ENCODE results near the gene ACACA.
"Not testable (repeated sequence)": the region's sequence is repeated elsewhere in the genome, so short reads cannot be mapped to it uniquely, and the experiment has no call there.

The ACACA gene

DNA sequence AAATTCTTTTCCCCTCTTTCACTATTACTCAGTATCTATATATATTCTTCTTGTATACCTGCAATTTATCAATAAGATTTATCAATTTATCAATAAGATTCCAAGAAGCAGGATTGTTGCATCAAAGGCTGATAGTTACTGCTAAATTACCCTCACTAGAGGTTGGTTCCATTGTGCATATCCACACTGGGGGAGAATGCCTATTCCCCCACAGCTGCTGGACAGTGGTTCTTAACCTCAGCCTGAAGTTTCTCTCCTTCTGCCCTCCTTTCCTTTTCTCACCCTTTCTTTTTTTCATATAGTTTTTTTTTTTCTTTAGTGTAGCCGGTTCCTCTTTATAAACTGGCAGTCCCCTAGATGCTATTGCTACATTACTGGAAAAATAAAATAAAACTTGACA, 24.6 kb downstream of the ACACA start:
- Mint-ChIP-seq H3K36me3 (ENCODE audit: low read depth) (no peaks in the 10 kb centered on the region), H3K4me1 (no peaks in the 10 kb centered on the region), H3K27ac (no peak overlapping the region), H3K9me3 (no peaks in the 10 kb centered on the region), H3K4me3 (no peak overlapping the region), H3K27me3 (no peaks in the 10 kb centered on the region)
- DNase-seq, result no peak
- ATAC-seq, result no peak

DNA sequence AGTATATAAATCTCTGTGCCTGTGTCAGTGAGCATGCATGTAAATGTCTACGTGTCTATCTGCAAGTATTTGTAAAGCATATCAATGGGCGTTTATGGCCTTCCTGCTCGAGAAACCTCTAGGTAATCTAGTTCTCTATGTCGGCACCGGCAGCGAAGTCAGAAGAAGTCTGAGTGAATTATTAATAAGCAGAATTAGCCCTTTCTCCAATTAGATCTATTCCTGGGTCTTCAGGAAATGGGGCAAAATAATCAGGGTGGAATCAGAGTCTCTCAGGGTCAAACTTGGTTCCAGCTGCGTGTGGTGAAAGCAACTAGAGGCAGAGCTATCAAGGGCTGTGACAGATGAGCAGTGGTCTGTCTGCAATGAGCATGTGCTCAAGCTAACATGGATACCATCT, 30.9 kb downstream of the ACACA start, which contains the start of gene C17orf78:
Gene C17orf78 (plus strand): TSS at position 280 of the 400 bp plus-strand sequence. CDS start 108 bp downstream, at position 388.
- Mint-ChIP-seq H3K27me3 (no peaks in the 10 kb centered on the region), H3K9me3 (no peaks in the 10 kb centered on the region), H3K4me3 (no peak within 1 kb of the TSS), H3K4me1 (peaks cover 5% of the 10 kb centered on the region), H3K27ac (no peak within 1 kb of the TSS), H3K36me3 (ENCODE audit: low read depth) (no peaks in the 10 kb centered on the region)
- no peak for DNase-seq
- no peak for ATAC-seq

DNA sequence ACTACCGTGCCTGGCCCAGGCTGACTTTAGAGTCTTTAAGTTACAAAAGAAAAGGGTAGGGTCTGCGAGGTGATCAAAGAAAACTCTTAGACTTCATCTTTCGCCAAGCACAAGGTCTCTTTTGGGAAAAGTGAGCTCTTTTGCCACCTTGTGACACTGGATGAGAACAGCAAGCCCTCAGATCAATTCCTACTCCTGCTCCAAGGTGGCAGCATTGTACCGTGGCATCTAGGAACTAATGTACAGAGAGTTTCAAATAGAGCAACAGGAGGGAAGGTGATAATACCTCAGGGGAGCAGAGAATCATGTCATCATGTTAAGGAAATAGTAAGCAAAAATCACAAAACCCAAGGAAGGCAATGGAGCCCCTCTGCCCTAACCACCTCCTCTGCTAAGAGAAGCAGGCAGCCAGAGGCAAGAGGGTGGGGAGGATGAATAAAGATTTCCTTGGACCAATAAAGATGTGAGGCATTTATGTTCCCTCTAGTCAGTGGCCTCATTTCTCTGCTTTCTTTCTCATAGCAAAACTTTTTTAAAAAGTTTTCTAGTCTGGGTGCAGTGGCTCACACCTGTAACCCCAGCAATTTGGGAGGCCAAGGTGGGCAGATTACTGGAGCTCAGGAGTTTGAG, 33.0 kb downstream of the ACACA start:
- Mint-ChIP-seq H3K36me3 (ENCODE audit: low read depth) (no peaks in the 10 kb centered on the region), H3K4me1 (peaks cover 5% of the 10 kb centered on the region), H3K27ac (no peak overlapping the region), H3K4me3 (no peak overlapping the region), H3K27me3 (no peaks in the 10 kb centered on the region), H3K9me3 (no peaks in the 10 kb centered on the region)
- DNase-seq (peak; percentile 60), ATAC-seq (peak; percentile 94)

DNA sequence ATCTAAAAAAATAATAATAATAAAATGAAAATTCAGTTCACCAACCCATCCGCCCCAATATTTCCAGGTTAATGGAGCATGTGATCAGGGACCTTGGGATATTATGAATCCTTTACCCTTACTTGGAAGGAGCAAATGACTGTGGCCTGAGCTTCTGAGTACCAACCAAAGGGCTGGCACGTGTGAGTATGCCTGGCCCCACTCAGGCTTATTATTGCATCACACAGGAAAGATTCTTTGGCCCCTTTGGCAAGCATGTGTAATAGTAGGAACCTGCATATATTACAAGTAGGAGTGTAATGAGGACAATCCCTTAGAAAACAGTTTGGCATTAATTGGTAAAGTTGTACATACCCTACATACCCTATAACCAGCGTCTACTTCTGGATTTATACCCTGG, 38.1 kb downstream of the ACACA start:
- Mint-ChIP-seq H3K36me3 (ENCODE audit: low read depth) (no peaks in the 10 kb centered on the region), H3K27ac (no peak overlapping the region), H3K9me3 (no peaks in the 10 kb centered on the region), H3K4me3 (no peak overlapping the region), H3K27me3 (no peaks in the 10 kb centered on the region), H3K4me1 (peaks cover 5% of the 10 kb centered on the region)
- ATAC-seq (no peak), DNase-seq (no peak)

DNA sequence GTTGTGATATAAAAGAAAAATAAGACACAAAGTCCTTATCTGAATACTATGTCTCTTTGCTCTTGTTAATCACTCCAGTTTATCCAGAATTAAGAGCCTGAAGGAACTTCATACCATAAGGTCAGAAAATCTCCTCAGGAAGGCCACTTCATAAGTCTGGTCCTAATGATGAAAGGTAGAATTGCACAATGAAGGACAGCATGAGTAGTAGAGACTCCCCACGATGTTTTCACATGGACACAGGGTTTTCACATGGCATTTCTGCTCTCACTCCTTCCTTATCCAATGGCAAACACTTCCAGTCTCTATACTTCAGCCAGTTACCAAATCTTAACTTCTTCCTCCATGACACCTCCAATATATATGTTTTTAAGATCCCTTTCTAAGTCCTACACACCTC, 41.0 kb downstream of the ACACA start:
- no peaks in the 10 kb centered on the region for H3K9me3 Mint-ChIP-seq
- no peak overlapping the region for H3K4me3 Mint-ChIP-seq
- no peak for DNase-seq
- H3K27ac Mint-ChIP-seq, result no peak overlapping the region
- no peak for ATAC-seq
- no peaks in the 10 kb centered on the region for H3K27me3 Mint-ChIP-seq
- H3K36me3 Mint-ChIP-seq (ENCODE audit: low read depth), result no peaks in the 10 kb centered on the region
- no peaks in the 10 kb centered on the region for H3K4me1 Mint-ChIP-seq

DNA sequence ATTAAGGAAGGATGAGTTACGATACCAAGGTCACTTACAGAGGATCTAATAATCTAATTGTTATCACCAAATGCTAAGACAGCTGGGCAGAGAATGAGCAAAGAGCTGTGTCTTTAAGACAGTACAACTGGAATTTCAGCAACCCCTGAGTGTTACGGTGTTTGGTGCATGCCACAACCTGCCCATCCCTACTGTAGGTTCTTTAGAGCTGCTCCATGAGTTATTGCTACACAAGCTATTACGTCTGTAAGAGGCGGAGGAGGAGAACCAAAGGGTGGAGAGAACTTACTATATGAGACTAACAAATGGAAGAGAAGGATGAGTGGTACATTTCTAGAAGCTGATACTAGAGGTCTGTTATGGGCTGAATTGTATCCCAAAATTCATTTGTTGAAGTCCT, 45.1 kb downstream of the ACACA start:
- H3K36me3 Mint-ChIP-seq (ENCODE audit: low read depth), result peaks cover 9% of the 10 kb centered on the region
- H3K4me3 Mint-ChIP-seq, result no peak overlapping the region
- no peak overlapping the region for H3K27ac Mint-ChIP-seq
- no peaks in the 10 kb centered on the region for H3K9me3 Mint-ChIP-seq
- no peak for DNase-seq
- ATAC-seq, result no peak
- peaks cover 23% of the 10 kb centered on the region for H3K4me1 Mint-ChIP-seq
- H3K27me3 Mint-ChIP-seq, result no peaks in the 10 kb centered on the region

DNA sequence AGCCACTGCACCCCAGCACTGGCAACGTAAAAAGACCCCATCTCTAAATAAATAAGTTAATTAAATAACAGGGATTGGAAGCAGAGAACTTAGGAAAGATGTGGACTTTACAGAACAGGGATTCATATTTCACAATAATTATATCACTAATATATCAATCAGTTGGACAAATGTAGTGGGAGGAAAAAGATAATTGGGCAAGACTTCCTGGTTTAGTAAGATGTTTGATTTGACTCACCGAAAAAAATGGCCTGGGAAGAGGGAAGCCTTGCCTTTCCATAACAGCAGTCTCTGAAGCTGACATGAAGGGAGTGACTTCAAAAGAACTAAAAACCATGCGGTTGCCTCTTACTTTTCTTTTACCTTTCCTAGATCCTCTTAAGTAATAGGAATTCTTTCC, 46.0 kb downstream of the ACACA start:
- no peaks in the 10 kb centered on the region for H3K9me3 Mint-ChIP-seq

DNA sequence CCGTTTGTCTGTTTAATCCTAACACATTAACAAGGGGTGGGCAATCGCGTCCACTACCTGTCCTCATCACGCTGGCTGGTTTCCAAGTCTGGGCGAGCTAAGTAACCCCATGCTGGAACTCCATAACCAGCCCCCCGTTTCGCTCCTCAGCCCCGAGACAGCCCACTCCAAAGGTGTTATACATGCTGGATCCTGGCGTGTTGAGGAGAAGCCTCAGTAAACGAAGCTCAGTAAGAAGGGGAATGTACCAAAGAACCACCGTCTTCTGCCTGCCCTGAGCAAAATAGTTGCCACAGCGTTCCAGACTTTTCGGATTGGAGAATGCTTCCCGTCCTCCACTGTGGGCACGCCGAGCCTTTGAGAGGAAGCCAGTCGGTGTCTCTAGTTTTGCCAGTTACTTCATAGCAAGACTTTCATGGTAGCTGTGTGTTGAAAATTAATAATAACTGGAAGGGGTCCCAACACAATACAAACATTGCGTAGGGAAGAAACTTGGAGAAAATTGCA, 46.9 kb downstream of the ACACA start:
- Mint-ChIP-seq H3K4me1 (peaks cover 24% of the 10 kb centered on the region), H3K36me3 (ENCODE audit: low read depth) (peaks cover 9% of the 10 kb centered on the region), H3K27me3 (no peaks in the 10 kb centered on the region), H3K9me3 (no peaks in the 10 kb centered on the region), H3K4me3 (peak overlapping the region; percentile 57), H3K27ac (peak overlapping the region; percentile 51)
- DNase-seq (no peak), ATAC-seq (no peak)

More for the DNA sequence above, 46.0 kb downstream of the ACACA start:
- DNase-seq, result no peak
- H3K4me3 Mint-ChIP-seq, result no peak overlapping the region
- ATAC-seq, result no peak
- peaks cover 24% of the 10 kb centered on the region for H3K4me1 Mint-ChIP-seq
- peaks cover 9% of the 10 kb centered on the region for H3K36me3 Mint-ChIP-seq (ENCODE audit: low read depth)
- no peak overlapping the region for H3K27ac Mint-ChIP-seq
- H3K27me3 Mint-ChIP-seq, result no peaks in the 10 kb centered on the region

DNA sequence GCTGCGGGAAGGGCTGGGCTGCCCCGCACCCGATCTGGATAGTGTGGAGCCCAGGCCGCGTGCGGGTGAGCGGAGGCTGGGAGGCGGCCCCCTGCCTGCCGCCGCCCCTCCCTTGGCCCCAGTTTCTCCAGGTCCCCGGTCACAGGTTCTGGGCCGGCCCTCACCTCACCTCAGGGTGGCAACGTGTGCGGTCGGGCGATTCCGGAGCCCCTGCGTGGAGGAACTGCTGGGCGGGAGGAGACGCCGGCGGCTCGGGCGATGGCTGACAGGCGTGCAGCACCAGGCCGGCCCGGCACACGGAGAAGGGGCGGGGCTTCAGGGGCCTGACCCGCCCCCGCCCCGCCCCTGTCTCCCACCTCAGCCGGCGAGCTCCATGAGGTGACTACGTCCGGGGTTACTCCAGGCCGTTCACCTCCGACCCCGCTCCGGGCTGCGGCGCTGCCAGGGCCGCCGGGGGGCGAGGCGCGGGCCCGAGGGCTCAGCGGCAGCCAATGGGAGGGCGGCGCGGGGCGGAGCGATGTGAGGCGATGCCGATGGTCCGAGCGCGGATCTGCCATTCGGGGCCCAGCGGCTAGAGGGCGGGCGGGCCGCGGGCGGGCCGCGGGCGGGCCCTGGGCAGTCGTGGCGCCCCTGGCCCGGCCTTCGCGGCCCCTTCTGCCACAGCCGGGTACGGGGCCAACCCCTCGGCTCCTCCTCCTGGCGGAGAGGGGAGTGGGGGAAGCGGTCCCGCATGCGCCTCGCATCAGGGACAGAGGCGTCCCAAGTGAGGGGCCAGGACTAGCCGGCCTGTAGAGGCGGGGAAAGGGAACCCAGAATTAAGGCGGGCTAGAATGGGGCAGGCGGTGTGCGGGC, 47.6 kb downstream of the ACACA start:
- Mint-ChIP-seq H3K27ac (peak overlapping the region; percentile 91), H3K9me3 (no peaks in the 10 kb centered on the region), H3K4me1 (peaks cover 24% of the 10 kb centered on the region)

DNA sequence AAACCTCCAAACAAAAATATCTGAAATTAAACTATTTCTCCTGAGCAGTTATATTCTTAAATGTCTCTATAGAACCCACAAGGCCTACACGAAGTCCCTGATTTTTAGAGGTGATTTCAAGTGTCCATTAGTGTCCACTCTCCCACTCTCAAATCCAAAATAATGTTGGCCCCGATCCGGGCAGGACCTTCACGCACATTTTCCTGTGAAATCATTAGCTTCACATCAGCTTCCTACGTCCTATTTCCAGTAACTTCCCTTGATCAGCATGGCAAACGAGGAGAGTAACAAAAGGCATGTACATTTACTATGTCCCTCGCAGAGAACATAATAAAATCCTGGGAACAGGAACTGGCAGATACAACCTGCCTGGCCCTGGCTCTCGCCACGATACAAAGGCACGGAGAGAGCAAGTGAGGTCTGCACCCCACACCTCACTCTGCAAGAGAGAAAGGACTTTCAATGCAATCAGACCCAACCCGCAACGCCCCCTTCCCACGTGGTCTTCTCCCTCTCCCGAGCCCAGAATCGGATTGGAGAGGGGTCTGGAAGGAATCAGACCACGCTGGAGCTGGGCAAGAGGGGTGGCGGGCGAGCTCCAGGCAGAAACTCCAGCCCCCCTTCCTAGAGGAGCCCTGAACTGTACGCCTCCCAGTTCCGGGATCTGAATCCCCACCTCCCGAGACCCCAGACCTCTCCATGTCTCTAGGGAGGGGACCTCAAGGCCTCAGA, 48.4 kb downstream of the ACACA start:
- Mint-ChIP-seq H3K9me3 (no peaks in the 10 kb centered on the region), H3K4me1 (peaks cover 24% of the 10 kb centered on the region), H3K4me3 (peak overlapping the region; percentile 99), H3K27me3 (no peaks in the 10 kb centered on the region), H3K36me3 (ENCODE audit: low read depth) (peaks cover 14% of the 10 kb centered on the region), H3K27ac (peak overlapping the region; percentile 91)
- DNase-seq (peak; percentile 47), ATAC-seq (no peak)

More for the DNA sequence above, 47.6 kb downstream of the ACACA start:
- Mint-ChIP-seq H3K27me3 (no peaks in the 10 kb centered on the region), H3K36me3 (ENCODE audit: low read depth) (peaks cover 12% of the 10 kb centered on the region), H3K4me3 (peak overlapping the region; percentile 99)
- peak; percentile 96 for DNase-seq
- peak; percentile 98 for ATAC-seq

DNA sequence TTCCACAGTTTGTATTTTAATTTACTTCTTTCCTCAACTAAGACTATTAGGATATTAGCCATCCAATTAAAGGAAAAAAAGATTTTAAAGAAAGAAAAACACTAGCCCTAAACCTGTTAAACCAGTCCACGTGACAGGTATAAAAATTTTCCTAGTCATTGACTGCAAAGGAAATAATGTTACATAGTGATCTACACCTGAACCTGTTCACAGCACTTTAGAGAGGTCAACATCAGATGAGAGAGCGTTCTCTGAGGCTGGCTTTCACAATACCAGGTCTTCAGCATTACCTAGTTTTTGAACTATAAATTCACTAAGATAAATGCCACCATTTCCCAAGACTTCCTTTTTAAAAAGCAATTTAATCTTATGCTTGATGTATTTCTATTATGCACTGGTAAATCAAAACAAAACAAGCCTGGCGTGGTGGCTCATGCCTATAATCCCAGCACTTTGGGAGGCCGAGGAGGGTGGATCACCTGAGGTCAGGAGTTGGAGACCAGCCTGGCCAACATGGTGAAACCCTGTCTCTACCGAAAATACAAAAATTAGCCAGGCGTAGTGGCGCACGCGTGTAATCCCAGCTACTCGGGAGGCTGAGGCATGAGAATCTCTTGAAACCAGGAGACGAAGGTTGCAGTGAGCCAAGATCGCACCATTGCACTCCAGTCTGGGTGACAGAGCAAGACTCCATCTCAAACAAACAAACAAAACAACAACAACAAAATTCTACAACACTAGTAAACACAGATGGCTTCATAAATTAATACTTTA, 49.7 kb downstream of the ACACA start:
- not testable (repeated sequence) for H3K27ac Mint-ChIP-seq, H3K27me3 Mint-ChIP-seq, H3K9me3 Mint-ChIP-seq, ATAC-seq, DNase-seq
- Mint-ChIP-seq H3K36me3 (ENCODE audit: low read depth) (peaks cover 18% of the 10 kb centered on the region), H3K4me1 (peaks cover 24% of the 10 kb centered on the region), H3K4me3 (peak overlapping the region; percentile 99)

DNA sequence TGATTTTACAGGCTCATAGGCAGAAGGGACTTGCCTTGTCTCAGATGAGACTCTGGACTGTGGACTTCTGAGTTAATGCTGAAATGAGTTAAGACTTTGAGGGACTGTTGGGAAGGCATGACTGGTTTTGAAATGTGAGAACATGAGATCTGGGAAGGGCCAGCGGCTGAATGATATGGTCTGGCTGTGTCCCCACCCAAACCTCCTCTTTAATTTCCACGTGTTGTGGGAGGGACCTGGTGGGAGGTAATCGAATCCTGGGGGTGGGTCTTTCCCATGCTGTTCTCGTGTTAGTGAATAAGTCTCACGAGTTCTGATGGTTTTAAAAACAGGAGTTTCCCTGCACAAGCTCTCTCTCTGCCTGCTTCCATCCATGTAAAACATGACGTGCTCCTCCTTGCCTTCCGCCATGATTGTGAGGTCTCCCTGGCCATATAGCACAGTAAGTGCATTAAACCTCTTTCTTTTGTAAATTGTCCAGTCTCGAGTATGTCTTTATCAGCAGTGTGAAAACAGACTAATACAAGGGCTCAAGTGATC, 59.7 kb downstream of the ACACA start:
- H3K27me3 Mint-ChIP-seq, ATAC-seq, DNase-seq, H3K27ac Mint-ChIP-seq, H3K9me3 Mint-ChIP-seq, H3K4me3 Mint-ChIP-seq: not testable (repeated sequence)
- H3K36me3 Mint-ChIP-seq (ENCODE audit: low read depth), result peaks cover 21% of the 10 kb centered on the region
- peaks cover 11% of the 10 kb centered on the region for H3K4me1 Mint-ChIP-seq

DNA sequence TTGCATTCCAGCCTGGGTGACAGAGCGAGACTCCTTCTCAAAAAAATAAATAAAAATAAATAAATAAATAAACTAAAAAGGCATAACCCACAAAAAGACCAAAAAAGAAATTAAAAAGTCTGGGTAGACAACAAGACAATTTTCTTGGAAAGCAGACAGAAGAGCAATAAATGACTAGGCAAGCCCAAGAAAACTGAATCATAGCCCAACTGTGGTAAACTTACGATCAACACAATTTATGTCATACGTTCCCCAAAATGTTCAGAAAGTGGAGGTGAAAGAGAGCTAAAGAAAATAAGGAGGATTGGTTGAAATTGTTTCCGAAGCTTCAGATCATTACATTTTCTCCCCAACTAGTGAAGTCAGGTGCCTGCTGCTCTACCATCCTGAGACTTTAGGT, 62.1 kb downstream of the ACACA start:
- peaks cover 21% of the 10 kb centered on the region for H3K36me3 Mint-ChIP-seq (ENCODE audit: low read depth)
- no peak overlapping the region for H3K27ac Mint-ChIP-seq
- no peaks in the 10 kb centered on the region for H3K27me3 Mint-ChIP-seq
- H3K4me3 Mint-ChIP-seq, result no peak overlapping the region
- peaks cover 11% of the 10 kb centered on the region for H3K4me1 Mint-ChIP-seq
- ATAC-seq (no peak), DNase-seq (no peak)
- H3K9me3 Mint-ChIP-seq, result no peaks in the 10 kb centered on the region

DNA sequence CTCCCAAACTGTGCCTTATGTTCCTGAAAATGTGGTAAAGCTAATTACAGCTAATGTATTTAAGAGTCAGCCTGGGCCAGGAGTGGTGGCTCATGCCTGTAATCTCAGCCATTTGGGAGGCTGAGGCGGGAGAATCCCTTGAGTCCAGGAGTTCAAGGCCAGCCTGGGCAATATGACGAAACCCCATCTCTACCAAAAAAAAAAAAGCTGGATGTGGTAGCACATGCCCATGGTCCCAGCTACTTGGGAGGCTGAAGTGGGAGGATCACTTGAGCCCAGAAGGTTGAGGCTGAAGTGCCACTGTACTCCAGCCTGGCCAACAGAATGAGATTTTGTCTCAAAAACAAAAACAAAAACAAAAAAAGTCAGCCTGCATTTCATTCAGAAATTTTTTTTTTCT, 64.0 kb downstream of the ACACA start:
- DNase-seq, result no peak
- Mint-ChIP-seq H3K27me3 (no peaks in the 10 kb centered on the region), H3K4me3 (no peak overlapping the region), H3K4me1 (peaks cover 11% of the 10 kb centered on the region), H3K27ac (no peak overlapping the region), H3K9me3 (no peaks in the 10 kb centered on the region), H3K36me3 (ENCODE audit: low read depth) (peaks cover 26% of the 10 kb centered on the region)
- no peak for ATAC-seq
